AG04449 (cell line): ENCODE results near the gene PTPRQ.

Experiments used
- CTCF ChIA-PET: fragments of 350-600 bp; formaldehyde crosslinking; extraction: SDS; loops from one replicate; lab custom pipeline; 2021; ENCODE audit warnings: antibody characterized with exemption; lab: Yijun Ruan, JAX
- POLR2A ChIA-PET: fragments of 400-600, 350-600 bp; formaldehyde crosslinking; extraction: SDS; loops from one replicate; lab custom pipeline; 2020; ENCODE audit warnings: antibody characterized with exemption, inconsistent platforms; lab: Yijun Ruan, JAX
- DNase-seq: peaks from one replicate; pipeline ENCODE4 v3.0.0-alpha.2; 2010; ENCODE audit warnings: low read depth, low spot score
- H3K4me3 ChIP-seq: 2 replicates; pipeline ENCODE4 v1.5.1; 2011; ENCODE audit warnings: low read depth, mild to moderate bottlenecking, control low read depth, low read length
- TF ChIP-seq, protein P1 (sequence below): IDR thresholded peaks from one replicate; pipeline ENCODE4 v1.5.1; 2011; ENCODE audit warnings: mild to moderate bottlenecking, moderate library complexity, low read length, control low read depth, inconsistent platforms; ENCODE audit not compliant: insufficient read depth; ENCODE audit errors: missing control alignments

Gene PTPRQ

DNA sequence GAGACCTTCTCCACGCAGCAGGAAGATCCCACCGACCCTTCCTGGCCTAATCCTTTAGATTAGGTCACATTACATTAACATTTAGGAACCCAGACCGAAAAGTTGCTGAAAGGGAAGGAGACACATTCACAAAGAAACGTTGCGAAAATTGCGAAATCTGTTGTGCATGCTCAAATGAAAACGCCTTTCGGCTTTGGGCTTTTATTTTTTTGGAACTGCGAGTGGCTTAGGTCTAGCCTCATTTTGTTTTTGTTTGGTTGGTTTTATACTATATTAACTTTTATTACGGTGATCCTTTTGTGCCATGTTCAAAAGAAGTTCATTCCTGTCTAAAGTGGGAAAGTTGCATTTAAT, 264.9 kb downstream of the PTPRQ start:
- ChIA-PET POLR2A (no interaction called here), CTCF (no interaction called here)
- no peak overlapping the region for H3K4me3 ChIP-seq
- DNase-seq, result no peak
- TF ChIP-seq, protein P1, sequence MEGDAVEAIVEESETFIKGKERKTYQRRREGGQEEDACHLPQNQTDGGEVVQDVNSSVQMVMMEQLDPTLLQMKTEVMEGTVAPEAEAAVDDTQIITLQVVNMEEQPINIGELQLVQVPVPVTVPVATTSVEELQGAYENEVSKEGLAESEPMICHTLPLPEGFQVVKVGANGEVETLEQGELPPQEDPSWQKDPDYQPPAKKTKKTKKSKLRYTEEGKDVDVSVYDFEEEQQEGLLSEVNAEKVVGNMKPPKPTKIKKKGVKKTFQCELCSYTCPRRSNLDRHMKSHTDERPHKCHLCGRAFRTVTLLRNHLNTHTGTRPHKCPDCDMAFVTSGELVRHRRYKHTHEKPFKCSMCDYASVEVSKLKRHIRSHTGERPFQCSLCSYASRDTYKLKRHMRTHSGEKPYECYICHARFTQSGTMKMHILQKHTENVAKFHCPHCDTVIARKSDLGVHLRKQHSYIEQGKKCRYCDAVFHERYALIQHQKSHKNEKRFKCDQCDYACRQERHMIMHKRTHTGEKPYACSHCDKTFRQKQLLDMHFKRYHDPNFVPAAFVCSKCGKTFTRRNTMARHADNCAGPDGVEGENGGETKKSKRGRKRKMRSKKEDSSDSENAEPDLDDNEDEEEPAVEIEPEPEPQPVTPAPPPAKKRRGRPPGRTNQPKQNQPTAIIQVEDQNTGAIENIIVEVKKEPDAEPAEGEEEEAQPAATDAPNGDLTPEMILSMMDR, result no peak

DNA sequence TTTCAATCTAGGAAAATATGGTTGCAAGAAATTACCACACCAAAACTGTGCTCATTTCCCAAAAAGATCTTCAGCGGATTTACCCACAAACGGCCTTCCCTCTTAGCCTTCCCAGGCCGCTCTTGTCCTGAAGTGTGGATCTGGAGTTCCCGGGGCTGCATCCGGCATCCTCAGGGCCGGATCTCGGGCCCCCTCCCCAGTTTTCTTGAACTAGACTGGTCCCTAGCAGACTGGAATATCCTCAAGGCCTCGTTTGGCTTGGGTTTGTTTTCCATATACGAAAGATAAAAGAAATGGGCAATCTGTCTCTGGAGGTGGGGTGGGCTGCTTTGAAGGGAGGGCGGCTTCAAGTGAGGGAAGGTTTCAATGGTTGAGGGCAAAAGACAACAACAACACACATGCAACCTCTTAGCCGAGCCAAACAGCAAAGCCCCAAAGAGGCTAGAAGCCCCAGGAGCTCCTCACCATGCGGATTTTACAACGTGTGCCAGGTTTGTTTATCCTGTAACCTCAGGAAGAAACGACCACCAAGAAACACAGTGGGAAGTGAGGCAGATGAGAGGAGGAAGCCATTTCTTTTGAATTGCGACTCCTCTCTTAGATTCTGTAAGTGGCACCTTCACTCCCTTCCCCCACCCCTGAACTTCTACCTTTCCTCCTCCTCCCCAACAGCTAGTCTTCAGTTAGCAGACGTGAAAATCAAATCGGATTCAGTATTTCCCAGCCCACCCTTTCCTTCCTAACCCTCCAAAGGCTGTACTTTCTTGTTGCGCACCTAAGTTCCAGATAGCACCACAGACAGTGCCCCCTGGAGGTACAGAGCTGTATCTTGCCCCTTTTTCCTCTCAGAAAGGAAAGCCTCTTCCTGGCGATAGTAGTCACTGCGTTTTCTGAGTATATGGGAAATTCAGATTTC, 266.0 kb downstream of the PTPRQ start:
- TF ChIP-seq, protein P1, result no peak
- ChIA-PET POLR2A (no interaction called here), CTCF (interaction anchor here (0.7 to 1.0 kb wide), 2 partner anchors 13 to 25 kb away, joined by 3 to 4 read pairs; no protein-coding TSS in a partner anchor)
- no peak overlapping the region for H3K4me3 ChIP-seq
- no peak for DNase-seq

DNA sequence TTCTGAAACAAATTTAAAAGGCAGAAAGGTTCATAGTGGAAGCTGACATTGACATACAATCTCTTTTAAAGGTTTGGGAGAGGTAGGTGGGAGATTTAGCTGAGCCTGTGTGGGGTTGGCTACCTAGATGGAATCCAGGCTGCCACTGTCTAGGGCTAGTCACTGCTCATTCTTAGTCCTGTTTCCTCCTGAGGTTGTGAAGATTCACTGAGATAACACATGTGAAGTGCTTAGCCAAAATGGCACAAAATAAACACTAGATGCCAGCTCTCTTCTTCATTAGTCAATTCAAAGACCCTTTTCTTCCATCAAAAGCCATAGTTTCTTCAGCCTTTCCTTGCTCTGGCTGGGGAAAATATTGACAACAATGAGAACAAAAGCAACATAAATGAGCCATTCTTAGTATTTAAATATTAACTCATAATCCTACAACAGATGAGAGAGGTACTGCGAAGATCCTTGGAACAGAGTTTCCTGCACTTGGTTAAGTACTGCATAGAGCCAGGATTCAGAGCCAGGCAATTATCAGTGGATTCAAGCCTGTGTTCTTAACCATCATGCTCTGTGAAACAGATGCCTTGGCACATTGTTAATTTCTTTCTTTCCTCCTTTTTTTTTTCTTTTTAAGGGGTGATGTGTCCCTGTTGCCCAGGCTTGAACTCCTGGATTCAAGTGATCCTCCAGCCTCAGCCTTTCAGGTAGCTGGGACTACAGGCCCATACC, 266.9 kb downstream of the PTPRQ start:
- TF ChIP-seq, protein P1, result no peak
- ChIA-PET CTCF (interaction anchor here (0.7 to 1.8 kb wide), 3 partner anchors 8 to 24 kb away, joined by 3 to 6 read pairs (median 4); no protein-coding TSS in a partner anchor), POLR2A (no interaction called here)
- no peak overlapping the region for H3K4me3 ChIP-seq
- DNase-seq, result no peak

DNA sequence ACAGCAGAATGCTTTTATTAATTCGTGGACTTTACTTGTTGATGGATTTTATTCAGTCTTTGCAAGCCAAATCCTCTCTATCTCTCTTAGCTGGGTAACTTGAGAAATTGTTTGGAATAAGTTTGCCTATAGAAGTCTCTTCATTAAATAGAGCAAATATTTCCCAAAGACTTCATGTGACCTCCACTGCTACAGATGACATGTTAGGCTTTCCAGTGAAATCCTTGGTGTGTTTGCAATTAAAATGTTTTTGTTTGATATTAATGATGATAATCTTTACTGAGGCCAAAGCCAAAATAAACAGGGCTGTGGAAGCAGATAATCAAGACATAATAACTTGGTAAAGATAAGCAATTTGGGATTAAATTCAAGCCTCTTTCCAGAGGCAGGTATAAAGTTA, 267.8 kb downstream of the PTPRQ start:
- ChIA-PET POLR2A (no interaction called here), CTCF (interaction anchor here (1.3 to 1.8 kb wide), 2 partner anchors 9 to 51 kb away, joined by 3 to 6 read pairs; no protein-coding TSS in a partner anchor)
- no peak for DNase-seq
- H3K4me3 ChIP-seq, result no peak overlapping the region
- TF ChIP-seq, protein P1, result no peak

DNA sequence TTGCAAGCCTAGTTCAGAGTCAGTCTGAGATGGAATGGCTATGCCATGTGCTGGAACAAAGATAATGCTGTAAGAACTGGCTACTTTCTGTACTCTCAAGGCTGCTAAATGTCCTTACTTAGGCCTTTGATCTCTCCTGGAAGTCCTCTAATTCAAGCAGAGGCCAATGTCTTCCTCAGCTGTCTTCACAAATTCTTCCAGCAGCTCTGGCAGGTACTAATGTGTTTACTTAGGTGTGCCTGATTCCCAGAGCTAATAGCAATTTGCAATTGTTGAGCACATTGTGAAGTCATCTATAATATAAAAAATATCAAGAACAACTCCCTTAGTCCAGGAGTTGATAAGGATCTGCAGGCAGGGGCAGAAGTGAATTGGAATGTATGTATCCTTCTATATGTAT, 268.8 kb downstream of the PTPRQ start:
- no peak for DNase-seq
- ChIA-PET POLR2A (no interaction called here), CTCF (interaction anchor here (1.3 to 1.8 kb wide), 2 partner anchors 10 to 50 kb away, joined by 3 to 6 read pairs; no protein-coding TSS in a partner anchor)
- TF ChIP-seq, protein P1, result no peak
- no peak overlapping the region for H3K4me3 ChIP-seq

DNA sequence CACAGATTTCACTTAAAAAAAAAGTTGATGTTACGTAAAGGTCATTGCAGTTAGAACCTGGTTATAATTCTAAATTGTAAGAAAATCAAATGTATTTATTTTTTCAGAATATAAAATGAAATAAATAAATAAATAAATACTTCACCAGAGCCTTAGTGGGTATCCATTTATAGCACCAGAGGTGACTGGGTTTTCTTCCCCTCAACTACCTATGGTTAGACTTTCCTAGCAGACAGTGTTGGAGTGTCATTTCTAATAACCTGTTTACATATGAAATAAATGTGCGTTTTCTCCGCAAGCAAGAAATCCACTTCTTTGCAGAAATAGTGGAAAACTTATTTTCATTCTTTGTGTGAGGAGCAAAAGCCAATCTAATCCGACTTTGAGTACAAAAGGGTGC, 269.4 kb downstream of the PTPRQ start:
- ChIA-PET POLR2A (no interaction called here), CTCF (no interaction called here)
- TF ChIP-seq, protein P1, result no peak
- DNase-seq, result no peak
- H3K4me3 ChIP-seq, result no peak overlapping the region
